PC-9 (cell line): ENCODE data around the gene CPE.

ENCODE experiments used
- CTCF ChIP-seq: fragments of 200-600 bp; sonication (generic); conservative IDR thresholded peaks from 2 replicates; pipeline ENCODE4 v1.6.1; 2017; ENCODE audit warnings: mixed run types, antibody characterized with exemption, mild to moderate bottlenecking, moderate library complexity
- EZH2 ChIP-seq: fragments of 200-600 bp; sonication (generic); IDR thresholded peaks from 2 replicates; pipeline ENCODE4 v1.8.0; 2017; ENCODE audit warnings: antibody characterized with exemption, low read depth

GRCh38 chr4:165375465-165375864 lies 3.3 kb upstream of the CPE start:
- TF ChIP-seq CTCF (no peak), EZH2 (no peak)
